ENCODE measurements around the gene SGTA.
"Not testable (repeated sequence)": the region's sequence is repeated elsewhere in the genome, so short reads cannot be mapped to it uniquely, and the experiment has no call there.

SGTA gene

GRCh38 chr19:2792666-2793065 lies 9.6 kb upstream of the SGTA start:
- not testable (repeated sequence) for DNase-seq

GRCh38 chr19:2791876-2792275 lies 8.8 kb upstream of the SGTA start:
- DNase-seq = no peak

GRCh38 chr19:2791440-2791839 lies 8.4 kb upstream of the SGTA start:
- DNase-seq = no peak

GRCh38 chr19:2790557-2791271 lies 7.6 kb upstream of the SGTA start:
- DNase-seq = no peak

GRCh38 chr19:2790194-2790556 lies 7.1 kb upstream of the SGTA start:
- no peak for DNase-seq

- DNase-seq = no peak
Measured at GRCh38 chr19:2788237-2788636, 5.2 kb upstream of the SGTA start.

GRCh38 chr19:2787115-2787514 lies 4.0 kb upstream of the SGTA start:
- DNase-seq = no peak

- peak; percentile 98 for DNase-seq
Measured at GRCh38 chr19:2785244-2785997, 2.3 kb upstream of the SGTA start, which contains the start of gene THOP1. THOP1 (plus strand) TSS chr19:2785503; CDS start chr19:2785663, 160 bp downstream.

GRCh38 chr19:2783781-2784145 lies 690 bp upstream of the SGTA start:
- no peak for DNase-seq

- DNase-seq = no peak
Measured at GRCh38 chr19:2782329-2782935, 641 bp downstream of the SGTA start.

- no peak for DNase-seq
Measured at GRCh38 chr19:2780284-2780683, 2.8 kb downstream of the SGTA start.

GRCh38 chr19:2779121-2779740 lies 3.8 kb downstream of the SGTA start:
- no peak for DNase-seq

- DNase-seq = no peak
Measured at GRCh38 chr19:2777952-2778683, 5.0 kb downstream of the SGTA start.

- DNase-seq = no peak
Measured at GRCh38 chr19:2775556-2776430, 7.3 kb downstream of the SGTA start.

- no peak for DNase-seq
Measured at GRCh38 chr19:2774953-2775555, 8.0 kb downstream of the SGTA start.

GRCh38 chr19:2774083-2774679 lies 8.9 kb downstream of the SGTA start:
- no peak for DNase-seq

GRCh38 chr19:2771786-2772674 lies 11.0 kb downstream of the SGTA start:
- no peak for DNase-seq

GRCh38 chr19:2770055-2771013 lies 12.7 kb downstream of the SGTA start:
- no peak for DNase-seq

- DNase-seq = no peak
Measured at GRCh38 chr19:2769218-2769617, 13.9 kb downstream of the SGTA start.

Data from amniotic stem cell (primary cell).